GM23248 (cell line): ENCODE data around the gene ACO2. TPM values are rescaled to one million over a fixed set of nuclear protein-coding genes. Genes with fewer than 3 reads are reported as not detected.

ENCODE experiments used
- DNase-seq: peaks from one replicate; pipeline ENCODE4 v3.0.0-alpha.2; 2015
- H2AFZ ChIP-seq: fragments of 200-600 bp; sonication (generic); 2 replicates; pipeline ENCODE4 v1.6.1; 2016; ENCODE audit warnings: antibody characterized with exemption
- H3F3A ChIP-seq: fragments of 200-600 bp; sonication (generic); 2 replicates; pipeline ENCODE4 v1.6.1; 2016; ENCODE audit warnings: mild to moderate bottlenecking, antibody characterized with exemption, mixed run types; ENCODE audit not compliant: insufficient read depth
- H3K27ac ChIP-seq: fragments of 200-600 bp; sonication (generic); 2 replicates; pipeline ENCODE4 v1.5.1; 2016; ENCODE audit warnings: mild to moderate bottlenecking
- H3K27me3 ChIP-seq: fragments of 200-600 bp; sonication (generic); replicated peaks from 2 replicates; pipeline ENCODE4 v1.6.1; 2016; ENCODE audit warnings: mild to moderate bottlenecking; ENCODE audit not compliant: insufficient read depth
- H3K36me3 ChIP-seq: fragments of 200-600 bp; sonication (generic); 2 replicates; pipeline ENCODE4 v1.6.1; 2016; ENCODE audit warnings: low read depth, mild to moderate bottlenecking
- H3K4me1 ChIP-seq: fragments of 200-600 bp; sonication (generic); 2 replicates; pipeline ENCODE4 v1.6.1; 2016; ENCODE audit warnings: mild to moderate bottlenecking; ENCODE audit not compliant: insufficient read depth
- H3K4me2 ChIP-seq: fragments of 200-600 bp; sonication (generic); one replicate; pipeline ENCODE4 v1.6.1; 2016; ENCODE audit warnings: mild to moderate bottlenecking; ENCODE audit not compliant: unreplicated experiment
- H3K4me3 ChIP-seq: fragments of 200-600 bp; sonication (generic); 2 replicates; pipeline ENCODE4 v1.5.1; 2016; ENCODE audit warnings: mild to moderate bottlenecking
- H3K79me2 ChIP-seq: fragments of 200-600 bp; sonication (generic); 2 replicates; pipeline ENCODE4 v1.6.1; 2016; ENCODE audit warnings: mild to moderate bottlenecking; ENCODE audit not compliant: insufficient read depth
- H3K9ac ChIP-seq: fragments of 200-600 bp; sonication (generic); 2 replicates; pipeline ENCODE4 v1.6.1; 2016; ENCODE audit warnings: mild to moderate bottlenecking
- H3K9me2 ChIP-seq: fragments of 200-600 bp; sonication (generic); 2 replicates; pipeline ENCODE4 v1.6.1; 2016; ENCODE audit warnings: mixed run types, mild to moderate bottlenecking, moderate library complexity; ENCODE audit not compliant: insufficient read depth
- H3K9me3 ChIP-seq: fragments of 200-600 bp; sonication (generic); one replicate; pipeline ENCODE4 v1.6.1; 2017; ENCODE audit warnings: low read depth
- H4K20me1 ChIP-seq: fragments of 200-600 bp; sonication (generic); 2 replicates; pipeline ENCODE4 v1.6.0; 2016; ENCODE audit not compliant: insufficient read depth
- EZH2 ChIP-seq: fragments of 200-600 bp; sonication (generic); IDR thresholded peaks from 2 replicates; pipeline ENCODE4 v1.6.1; 2018; ENCODE audit warnings: antibody characterized with exemption, mild to moderate bottlenecking; ENCODE audit not compliant: insufficient read depth, poor library complexity, severe bottlenecking
- EZH2phosphoT487 ChIP-seq: fragments of 200-600 bp; sonication (generic); IDR thresholded peaks from 2 replicates; pipeline ENCODE4 v1.6.1; 2018; ENCODE audit warnings: antibody characterized with exemption, moderate library complexity, mild to moderate bottlenecking, low read depth; ENCODE audit not compliant: insufficient read depth
- WGBS, 2 experiments: methylation state at CpG; one replicate each; pipeline ENCODE4 v1.1.6; 2015 to 2017; ENCODE audit warnings: low lambda C conversion rate in 2 of 2, low coverage in 1 of 2; ENCODE audit errors: missing lambda C conversion rate in 2 of 2; 5-methylcytosine and 5-hydroxymethylcytosine counted together
- in situ Hi-C: fragments of 300-500 bp; cut with MboI; formaldehyde crosslinking; loops from 2 replicates; pipeline ENCODE4 v1.15.0; 2020
- polyA plus RNA-seq: library from polyadenylated mRNA; unstranded; fragments of >200 nt; fragmentation: Nextera tagmentation; extraction: Ambion mirVana; gene quantifications from 2 replicates; pipeline ENCODE4 v1.2.1, GENCODE V29; 2016
- total RNA-seq: library from RNA; depleted of rRNA; stranded (reverse); fragments of >200 nt; shearing (Covaris generic); gene quantifications from 2 replicates; pipeline ENCODE4 v1.2.3, GENCODE V29; 2014

ACO2 gene
- total and polyA plus RNA-seq, 2 experiments from 2014 or later, result 41.5 to 68.7 TPM

- no peaks in the 10 kb centered on the region for H3K9me3 ChIP-seq
- H3K79me2 ChIP-seq, result peaks cover 8% of the 10 kb centered on the region
- TF ChIP-seq EZH2, result no peak
- no peak for TF ChIP-seq EZH2phosphoT487
- H2AFZ ChIP-seq, result no peak overlapping the region
- no peak for DNase-seq
- H3K27me3 ChIP-seq, result no peaks in the 10 kb centered on the region
- H3K4me2 ChIP-seq, result no peak overlapping the region
- 89 to 93% methylated on average over 5 of the region's 5 CpGs for WGBS, 2 experiments
- no peaks in the 10 kb centered on the region for H3K9me2 ChIP-seq
- in situ Hi-C loops, result no loop called here
- no peak overlapping the region for H3K4me3 ChIP-seq
- H3K4me1 ChIP-seq, result peaks cover 7% of the 10 kb centered on the region
- H3K27ac ChIP-seq, result no peak overlapping the region
- no peak overlapping the region for H3K9ac ChIP-seq
- no peaks in the 10 kb centered on the region for H3K36me3 ChIP-seq
- no peaks in the 10 kb centered on the region for H3F3A ChIP-seq
- H4K20me1 ChIP-seq, result no peaks in the 10 kb centered on the region
These were observed 79.9 kb downstream of the ACO2 start for GRCh38 chr22:41548830-41549211.

- H3K4me1 ChIP-seq, result no peaks in the 10 kb centered on the region
- no peak overlapping the region for H3K4me2 ChIP-seq
- H3K9me3 ChIP-seq, result no peaks in the 10 kb centered on the region
- DNase-seq, result no peak
- no peak for TF ChIP-seq EZH2phosphoT487
- TF ChIP-seq EZH2, result no peak
- no peaks in the 10 kb centered on the region for H3F3A ChIP-seq
- H3K9me2 ChIP-seq, result no peaks in the 10 kb centered on the region
- in situ Hi-C loops, result no loop called here
- WGBS, 2 experiments, result 85 to 90% methylated on average over 11 to 12 of the region's 12 CpGs
- H2AFZ ChIP-seq, result no peak overlapping the region
- H3K9ac ChIP-seq, result no peak overlapping the region
- H3K27me3 ChIP-seq, result no peaks in the 10 kb centered on the region
- H3K79me2 ChIP-seq, result no peaks in the 10 kb centered on the region
- no peaks in the 10 kb centered on the region for H4K20me1 ChIP-seq
- no peaks in the 10 kb centered on the region for H3K36me3 ChIP-seq
- H3K27ac ChIP-seq, result no peak overlapping the region
- H3K4me3 ChIP-seq, result no peak overlapping the region
These were observed 82.1 kb downstream of the ACO2 start for GRCh38 chr22:41550952-41551491.

GRCh38 chr22:41551877-41552582 is 83.1 kb downstream of the ACO2 start:
- no peak for TF ChIP-seq EZH2phosphoT487
- TF ChIP-seq EZH2, result no peak
- in situ Hi-C loops, result no loop called here
- no peak overlapping the region for H3K4me2 ChIP-seq
- no peak for DNase-seq
- no peaks in the 10 kb centered on the region for H3K27me3 ChIP-seq
- no peaks in the 10 kb centered on the region for H3K9me2 ChIP-seq
- no peak overlapping the region for H3K4me3 ChIP-seq
- H4K20me1 ChIP-seq, result no peaks in the 10 kb centered on the region
- WGBS, 2 experiments, result 77 to 78% methylated on average over 10 to 11 of the region's 11 CpGs
- no peaks in the 10 kb centered on the region for H3K79me2 ChIP-seq
- H2AFZ ChIP-seq, result no peak overlapping the region
- H3K36me3 ChIP-seq, result no peaks in the 10 kb centered on the region
- no peak overlapping the region for H3K27ac ChIP-seq
- no peaks in the 10 kb centered on the region for H3K9me3 ChIP-seq
- H3K4me1 ChIP-seq, result peaks cover 5% of the 10 kb centered on the region; the same call in 1 of the 2 replicates
- 0 out of 2 replicates have a peak, but pooled peaks cover 4% of the 10 kb centered on the region for H3F3A ChIP-seq
- no peak overlapping the region for H3K9ac ChIP-seq

GRCh38 chr22:41555325-41555982 is 86.5 kb downstream of the ACO2 start:
- TF ChIP-seq EZH2phosphoT487 (no peak), EZH2 (no peak)
- no peak overlapping the region for H2AFZ ChIP-seq
- peaks cover 13% of the 10 kb centered on the region for H3K4me1 ChIP-seq
- H3K27me3 ChIP-seq, result no peaks in the 10 kb centered on the region
- in situ Hi-C loops, result no loop called here
- H3K9me3 ChIP-seq, result no peaks in the 10 kb centered on the region
- no peak overlapping the region for H3K4me3 ChIP-seq
- 71 to 84% methylated on average over 6 to 7 of the region's 7 CpGs for WGBS, 2 experiments
- no peak overlapping the region for H3K27ac ChIP-seq
- H3K9ac ChIP-seq, result no peak overlapping the region
- 0 out of 2 replicates have a peak, but pooled peaks cover 5% of the 10 kb centered on the region for H3F3A ChIP-seq
- no peaks in the 10 kb centered on the region for H4K20me1 ChIP-seq
- H3K9me2 ChIP-seq, result no peaks in the 10 kb centered on the region
- H3K36me3 ChIP-seq, result no peaks in the 10 kb centered on the region
- H3K79me2 ChIP-seq, result no peaks in the 10 kb centered on the region
- no peak for DNase-seq
- no peak overlapping the region for H3K4me2 ChIP-seq
